ENCODE data around the gene FBXW2.

GRCh38 chr9:120830151-120830550 is 36.9 kb upstream of the FBXW2 start:
- TF ChIP-seq CTCF (IDR thresholded peaks at IDR 0.05) = no peak
- TF ChIP-seq POLR2A (IDR thresholded peaks at IDR 0.05) = no peak
- TF ChIP-seq POLR2AphosphoS5 (IDR thresholded peaks at IDR 0.05) = no peak
- no peak for TF ChIP-seq EP300 (IDR thresholded peaks at IDR 0.05)

All from stomach (tissue), 4 donors.